ENCODE results near the gene NIPAL4.

GRCh38 chr5:157477814-157478494 lies 17.9 kb downstream of the NIPAL4 start:
- TF ChIP-seq CTCF (IDR thresholded peaks at IDR 0.05; ENCODE audit: insufficient read depth, low read depth, low read length) (no peak), EZH2 (IDR thresholded peaks at IDR 0.05; ENCODE audit: insufficient read depth, low read length) (no peak)

Measured in astrocyte (in vitro differentiated cells and primary cell).